Ishikawa (cell line): Measurements from ENCODE around the gene HPSE.

ENCODE experiments used
- CEBPB ChIP-seq: IDR thresholded peaks from 2 replicates; pipeline ENCODE4 v1.6.1; 2012
- CREB1 ChIP-seq: IDR thresholded peaks from 2 replicates; pipeline ENCODE4 v1.6.1; 2012; ENCODE audit warnings: low read depth
- EGR1 ChIP-seq: IDR thresholded peaks from 2 replicates; pipeline ENCODE4 v1.6.1; 2012
- EP300 ChIP-seq: IDR thresholded peaks from 2 replicates; pipeline ENCODE4 v1.6.1; 2012; ENCODE audit warnings: borderline replicate concordance
- FOXM1 ChIP-seq: IDR thresholded peaks from 2 replicates; pipeline ENCODE4 v1.6.1; 2012; ENCODE audit warnings: low read depth, borderline replicate concordance
- MAX ChIP-seq: IDR thresholded peaks from 2 replicates; pipeline ENCODE4 v1.6.1; 2012
- NFIC ChIP-seq: IDR thresholded peaks from 2 replicates; pipeline ENCODE4 v1.6.1; 2012
- RAD21 ChIP-seq: IDR thresholded peaks from 2 replicates; pipeline ENCODE4 v1.6.1; 2012; ENCODE audit warnings: low read depth
- REST ChIP-seq: IDR thresholded peaks from 2 replicates; pipeline ENCODE4 v1.6.1; 2012; ENCODE audit warnings: low read depth, mild to moderate bottlenecking
- TAF1 ChIP-seq: IDR thresholded peaks from 2 replicates; pipeline ENCODE4 v1.6.1; 2012; ENCODE audit warnings: low read depth, mild to moderate bottlenecking
- TCF12 ChIP-seq: IDR thresholded peaks from 2 replicates; pipeline ENCODE4 v1.6.1; 2012; ENCODE audit warnings: low read depth
- TEAD4 ChIP-seq: IDR thresholded peaks from 2 replicates; pipeline ENCODE4 v1.6.1; 2012
- USF1 ChIP-seq: IDR thresholded peaks from 2 replicates; pipeline ENCODE4 v1.6.1; 2012
- YY1 ChIP-seq: IDR thresholded peaks from 2 replicates; pipeline ENCODE4 v1.6.1; 2012; ENCODE audit warnings: low read depth
- ZBTB7A ChIP-seq: IDR thresholded peaks from 2 replicates; pipeline ENCODE4 v1.6.1; 2012; ENCODE audit warnings: low read depth

Gene HPSE

GRCh38 chr4:83262682-83263081 lies 72.0 kb downstream of the HPSE start:
- TF ChIP-seq FOXM1 (no peak), YY1 (no peak), CREB1 (no peak), TAF1 (no peak), TEAD4 (no peak), MAX (no peak), EP300 (no peak), REST (no peak), NFIC (no peak), CEBPB (no peak), ZBTB7A (no peak), RAD21 (no peak), TCF12 (no peak), EGR1 (no peak), USF1 (no peak)

- TF ChIP-seq CREB1 (no peak), TEAD4 (no peak), EP300 (no peak), TCF12 (no peak), YY1 (no peak), NFIC (no peak), TAF1 (no peak), CEBPB (no peak), FOXM1 (no peak), EGR1 (no peak), ZBTB7A (no peak), REST (no peak), USF1 (no peak), MAX (no peak), RAD21 (no peak)
Observed at GRCh38 chr4:83261307-83261706, 73.3 kb downstream of the HPSE start.

GRCh38 chr4:83259586-83259985 lies 75.1 kb downstream of the HPSE start:
- TF ChIP-seq YY1 (no peak), CREB1 (no peak), REST (no peak), NFIC (no peak), USF1 (no peak), EP300 (no peak), TEAD4 (no peak), CEBPB (no peak), RAD21 (no peak), EGR1 (no peak), TAF1 (no peak), TCF12 (no peak), MAX (no peak)

GRCh38 chr4:83258461-83258860 lies 76.2 kb downstream of the HPSE start:
- TF ChIP-seq USF1, result no peak
- no peak for TF ChIP-seq FOXM1
- no peak for TF ChIP-seq NFIC
- TF ChIP-seq CEBPB, result no peak
- TF ChIP-seq RAD21, result no peak
- no peak for TF ChIP-seq TCF12
- no peak for TF ChIP-seq TAF1
